ENCODE data around the gene C21orf58.

The C21orf58 gene

GRCh38 chr21:46352913-46353312, 29.2 kb upstream of the C21orf58 start:
- Histone ChIP-seq H3K4me1 (ENCODE audit: control insufficient read depth, insufficient read depth, low read length) (no peaks in the 10 kb centered on the region), H3K27ac (ENCODE audit: low read length) (no peak overlapping the region), H3K4me3 (ENCODE audit: low read length in 2 of 2) (no peak overlapping the region), H3K27me3 (ENCODE audit: control insufficient read depth in 1 of 2, insufficient read depth in 2 of 2, low read length in 2 of 2) (no peaks in the 10 kb centered on the region), H3K36me3 (ENCODE audit: control insufficient read depth in 2 of 2, insufficient read depth in 2 of 2, low read length in 2 of 2) (peaks cover 64 to 72% of the 10 kb centered on the region in 2 donors), H3K9ac (ENCODE audit: low read length in 2 of 2) (no peak overlapping the region), H3K9me3 (ENCODE audit: control insufficient read depth in 2 of 2, low read length in 2 of 2) (no peaks in the 10 kb centered on the region)

- Histone ChIP-seq H3K27ac (ENCODE audit: low read length) (no peak overlapping the region), H3K9me3 (ENCODE audit: control insufficient read depth in 2 of 2, low read length in 2 of 2) (no peaks in the 10 kb centered on the region), H3K36me3 (ENCODE audit: control insufficient read depth in 2 of 2, insufficient read depth in 2 of 2, low read length in 2 of 2) (peaks cover 71 to 75% of the 10 kb centered on the region in 2 donors), H3K4me1 (ENCODE audit: control insufficient read depth, insufficient read depth, low read length) (no peaks in the 10 kb centered on the region), H3K27me3 (ENCODE audit: control insufficient read depth in 1 of 2, insufficient read depth in 2 of 2, low read length in 2 of 2) (no peaks in the 10 kb centered on the region), H3K9ac (ENCODE audit: low read length in 2 of 2) (no peak overlapping the region), H3K4me3 (ENCODE audit: low read length in 2 of 2) (no peak overlapping the region)
Measured at GRCh38 chr21:46352164-46352515, 28.5 kb upstream of the C21orf58 start.

GRCh38 chr21:46351476-46352163, 27.9 kb upstream of the C21orf58 start:
- H3K9me3 ChIP-seq (ENCODE audit: control insufficient read depth in 2 of 2, low read length in 2 of 2), result no peaks in the 10 kb centered on the region
- H3K4me1 ChIP-seq (ENCODE audit: control insufficient read depth, insufficient read depth, low read length), result no peaks in the 10 kb centered on the region
- no peak overlapping the region for H3K9ac ChIP-seq (ENCODE audit: low read length in 2 of 2)
- H3K4me3 ChIP-seq (ENCODE audit: low read length in 2 of 2), result no peak overlapping the region
- no peak overlapping the region for H3K27ac ChIP-seq (ENCODE audit: low read length)
- peaks cover 71 to 76% of the 10 kb centered on the region in 2 donors for H3K36me3 ChIP-seq (ENCODE audit: control insufficient read depth in 2 of 2, insufficient read depth in 2 of 2, low read length in 2 of 2)
- H3K27me3 ChIP-seq (ENCODE audit: control insufficient read depth in 1 of 2, insufficient read depth in 2 of 2, low read length in 2 of 2), result no peaks in the 10 kb centered on the region

GRCh38 chr21:46350981-46351380, 27.3 kb upstream of the C21orf58 start:
- peaks cover 76 to 78% of the 10 kb centered on the region in 2 donors for H3K36me3 ChIP-seq (ENCODE audit: control insufficient read depth in 2 of 2, insufficient read depth in 2 of 2, low read length in 2 of 2)
- no peak overlapping the region for H3K27ac ChIP-seq (ENCODE audit: low read length)
- H3K9me3 ChIP-seq (ENCODE audit: control insufficient read depth in 2 of 2, low read length in 2 of 2), result no peaks in the 10 kb centered on the region
- no peaks in the 10 kb centered on the region for H3K27me3 ChIP-seq (ENCODE audit: control insufficient read depth in 1 of 2, insufficient read depth in 2 of 2, low read length in 2 of 2)
- H3K9ac ChIP-seq (ENCODE audit: low read length in 2 of 2), result no peak overlapping the region
- H3K4me1 ChIP-seq (ENCODE audit: control insufficient read depth, insufficient read depth, low read length), result no peaks in the 10 kb centered on the region
- no peak overlapping the region for H3K4me3 ChIP-seq (ENCODE audit: low read length in 2 of 2)

- H3K27me3 ChIP-seq (ENCODE audit: control insufficient read depth in 1 of 2, insufficient read depth in 2 of 2, low read length in 2 of 2), result no peaks in the 10 kb centered on the region
- H3K4me3 ChIP-seq (ENCODE audit: low read length in 2 of 2), result no peak overlapping the region
- H3K4me1 ChIP-seq (ENCODE audit: control insufficient read depth, insufficient read depth, low read length), result no peaks in the 10 kb centered on the region
- no peaks in the 10 kb centered on the region for H3K9me3 ChIP-seq (ENCODE audit: control insufficient read depth in 2 of 2, low read length in 2 of 2)
- no peak overlapping the region for H3K27ac ChIP-seq (ENCODE audit: low read length)
- no peak overlapping the region for H3K9ac ChIP-seq (ENCODE audit: low read length in 2 of 2)
- H3K36me3 ChIP-seq (ENCODE audit: control insufficient read depth in 2 of 2, insufficient read depth in 2 of 2, low read length in 2 of 2), result peaks cover 77 to 78% of the 10 kb centered on the region in 2 donors
Measured at GRCh38 chr21:46350571-46350970, 26.9 kb upstream of the C21orf58 start.

- H3K4me3 ChIP-seq (ENCODE audit: low read length in 2 of 2), result no peak overlapping the region
- no peaks in the 10 kb centered on the region for H3K27me3 ChIP-seq (ENCODE audit: control insufficient read depth in 1 of 2, insufficient read depth in 2 of 2, low read length in 2 of 2)
- peaks cover 70 to 72% of the 10 kb centered on the region in 2 donors for H3K36me3 ChIP-seq (ENCODE audit: control insufficient read depth in 2 of 2, insufficient read depth in 2 of 2, low read length in 2 of 2)
Measured at GRCh38 chr21:46349134-46349760, 25.6 kb upstream of the C21orf58 start.

GRCh38 chr21:46347791-46348381, 24.2 kb upstream of the C21orf58 start:
- Histone ChIP-seq H3K4me3 (ENCODE audit: low read length in 2 of 2) (no peak overlapping the region), H3K9ac (ENCODE audit: low read length in 2 of 2) (no peak overlapping the region), H3K27me3 (ENCODE audit: control insufficient read depth in 1 of 2, insufficient read depth in 2 of 2, low read length in 2 of 2) (no peaks in the 10 kb centered on the region), H3K27ac (ENCODE audit: low read length) (no peak overlapping the region), H3K36me3 (ENCODE audit: control insufficient read depth in 2 of 2, insufficient read depth in 2 of 2, low read length in 2 of 2) (peaks cover 56 to 58% of the 10 kb centered on the region in 2 donors), H3K4me1 (ENCODE audit: control insufficient read depth, insufficient read depth, low read length) (no peaks in the 10 kb centered on the region), H3K9me3 (ENCODE audit: control insufficient read depth in 2 of 2, low read length in 2 of 2) (no peaks in the 10 kb centered on the region)

More at GRCh38 chr21:46349134-46349760, 25.6 kb upstream of the C21orf58 start:
- no peak overlapping the region for H3K27ac ChIP-seq (ENCODE audit: low read length)
- no peak overlapping the region for H3K9ac ChIP-seq (ENCODE audit: low read length in 2 of 2)
- no peaks in the 10 kb centered on the region for H3K9me3 ChIP-seq (ENCODE audit: control insufficient read depth in 2 of 2, low read length in 2 of 2)
- H3K4me1 ChIP-seq (ENCODE audit: control insufficient read depth, insufficient read depth, low read length), result no peaks in the 10 kb centered on the region

- Histone ChIP-seq H3K4me3 (ENCODE audit: low read length in 2 of 2) (no peak overlapping the region), H3K9me3 (ENCODE audit: control insufficient read depth in 2 of 2, low read length in 2 of 2) (no peaks in the 10 kb centered on the region), H3K9ac (ENCODE audit: low read length in 2 of 2) (no peak overlapping the region), H3K27me3 (ENCODE audit: control insufficient read depth in 1 of 2, insufficient read depth in 2 of 2, low read length in 2 of 2) (no peaks in the 10 kb centered on the region), H3K4me1 (ENCODE audit: control insufficient read depth, insufficient read depth, low read length) (no peaks in the 10 kb centered on the region), H3K27ac (ENCODE audit: low read length) (no peak overlapping the region), H3K36me3 (ENCODE audit: control insufficient read depth in 2 of 2, insufficient read depth in 2 of 2, low read length in 2 of 2) (peaks cover 51% of the 10 kb centered on the region in 2 donors)
Measured at GRCh38 chr21:46347203-46347550, 23.5 kb upstream of the C21orf58 start.

GRCh38 chr21:46346296-46347202, 22.9 kb upstream of the C21orf58 start:
- no peak overlapping the region for H3K27ac ChIP-seq (ENCODE audit: low read length)
- peaks cover 45 to 47% of the 10 kb centered on the region in 2 donors for H3K36me3 ChIP-seq (ENCODE audit: control insufficient read depth in 2 of 2, insufficient read depth in 2 of 2, low read length in 2 of 2)
- H3K4me1 ChIP-seq (ENCODE audit: control insufficient read depth, insufficient read depth, low read length), result no peaks in the 10 kb centered on the region
- no peaks in the 10 kb centered on the region for H3K27me3 ChIP-seq (ENCODE audit: control insufficient read depth in 1 of 2, insufficient read depth in 2 of 2, low read length in 2 of 2)
- H3K4me3 ChIP-seq (ENCODE audit: low read length in 2 of 2), result no peak overlapping the region
- H3K9me3 ChIP-seq (ENCODE audit: control insufficient read depth in 2 of 2, low read length in 2 of 2), result no peaks in the 10 kb centered on the region
- no peak overlapping the region for H3K9ac ChIP-seq (ENCODE audit: low read length in 2 of 2)

GRCh38 chr21:46345861-46346260, 22.2 kb upstream of the C21orf58 start:
- Histone ChIP-seq H3K36me3 (ENCODE audit: control insufficient read depth in 2 of 2, insufficient read depth in 2 of 2, low read length in 2 of 2) (peaks cover 38 to 43% of the 10 kb centered on the region in 2 donors), H3K4me3 (ENCODE audit: low read length in 2 of 2) (no peak overlapping the region), H3K27ac (ENCODE audit: low read length) (no peak overlapping the region)

More at GRCh38 chr21:46345861-46346260, 22.2 kb upstream of the C21orf58 start:
- Histone ChIP-seq H3K9me3 (ENCODE audit: control insufficient read depth in 2 of 2, low read length in 2 of 2) (no peaks in the 10 kb centered on the region), H3K9ac (ENCODE audit: low read length in 2 of 2) (no peak overlapping the region), H3K4me1 (ENCODE audit: control insufficient read depth, insufficient read depth, low read length) (no peaks in the 10 kb centered on the region), H3K27me3 (ENCODE audit: control insufficient read depth in 1 of 2, insufficient read depth in 2 of 2, low read length in 2 of 2) (no peaks in the 10 kb centered on the region)
